ENCODE data around the gene POU6F1.

POU6F1 gene

GRCh38 chr12:51197736-51198567, 19.9 kb downstream of the POU6F1 start:
- no peak for TF ChIP-seq ZNF274 (IDR thresholded peaks at IDR 0.05; ENCODE audit: low read depth, low read length)
- no peak overlapping the region for H3K4me3 ChIP-seq (ENCODE audit: low read length)

- TF ChIP-seq ZNF274 (IDR thresholded peaks at IDR 0.05; ENCODE audit: low read depth, low read length) = no peak
- no peak overlapping the region for H3K4me3 ChIP-seq (ENCODE audit: low read length)
Measured at GRCh38 chr12:51196547-51196946, 21.3 kb downstream of the POU6F1 start.

- TF ChIP-seq ZNF274 (IDR thresholded peaks at IDR 0.05; ENCODE audit: low read depth, low read length) = no peak
- H3K4me3 ChIP-seq (ENCODE audit: low read length) = no peak overlapping the region
Measured at GRCh38 chr12:51195841-51196240, 22.0 kb downstream of the POU6F1 start.

GRCh38 chr12:51192284-51192671, 25.6 kb downstream of the POU6F1 start:
- TF ChIP-seq ZNF274 (IDR thresholded peaks at IDR 0.05; ENCODE audit: low read depth, low read length) = no peak
- H3K4me3 ChIP-seq (ENCODE audit: low read length) = no peak overlapping the region

- TF ChIP-seq ZNF274 (IDR thresholded peaks at IDR 0.05; ENCODE audit: low read depth, low read length) = no peak
Measured at GRCh38 chr12:51191516-51192283, 26.2 kb downstream of the POU6F1 start.

GRCh38 chr12:51190820-51191219, 27.0 kb downstream of the POU6F1 start:
- no peak for TF ChIP-seq ZNF274 (IDR thresholded peaks at IDR 0.05; ENCODE audit: low read depth, low read length)

More at GRCh38 chr12:51191516-51192283, 26.2 kb downstream of the POU6F1 start:
- no peak overlapping the region for H3K4me3 ChIP-seq (ENCODE audit: low read length)

GRCh38 chr12:51189790-51190355, 28.0 kb downstream of the POU6F1 start:
- TF ChIP-seq ZNF274 (IDR thresholded peaks at IDR 0.05; ENCODE audit: low read depth, low read length) = no peak
- H3K4me3 ChIP-seq (ENCODE audit: low read length) = no peak overlapping the region

More at GRCh38 chr12:51190820-51191219, 27.0 kb downstream of the POU6F1 start:
- H3K4me3 ChIP-seq (ENCODE audit: low read length) = no peak overlapping the region

GRCh38 chr12:51188359-51189051, 29.4 kb downstream of the POU6F1 start:
- no peak for TF ChIP-seq ZNF274 (IDR thresholded peaks at IDR 0.05; ENCODE audit: low read depth, low read length)
- no peak overlapping the region for H3K4me3 ChIP-seq (ENCODE audit: low read length)

GRCh38 chr12:51187370-51187987, 30.4 kb downstream of the POU6F1 start:
- no peak overlapping the region for H3K4me3 ChIP-seq (ENCODE audit: low read length)

GRCh38 chr12:51186465-51187085, 31.3 kb downstream of the POU6F1 start:
- no peak for TF ChIP-seq ZNF274 (IDR thresholded peaks at IDR 0.05; ENCODE audit: low read depth, low read length)
- H3K4me3 ChIP-seq (ENCODE audit: low read length) = no peak overlapping the region

More at GRCh38 chr12:51187370-51187987, 30.4 kb downstream of the POU6F1 start:
- TF ChIP-seq ZNF274 (IDR thresholded peaks at IDR 0.05; ENCODE audit: low read depth, low read length) = no peak

- TF ChIP-seq ZNF274 (IDR thresholded peaks at IDR 0.05; ENCODE audit: low read depth, low read length) = no peak
- no peak overlapping the region for H3K4me3 ChIP-seq (ENCODE audit: low read length)
Measured at GRCh38 chr12:51185171-51185717, 32.6 kb downstream of the POU6F1 start.

GRCh38 chr12:51183816-51184215, 34.0 kb downstream of the POU6F1 start:
- no peak for TF ChIP-seq ZNF274 (IDR thresholded peaks at IDR 0.05; ENCODE audit: low read depth, low read length)
- H3K4me3 ChIP-seq (ENCODE audit: low read length) = no peak overlapping the region

- no peak overlapping the region for H3K4me3 ChIP-seq (ENCODE audit: low read length)
- no peak for TF ChIP-seq ZNF274 (IDR thresholded peaks at IDR 0.05; ENCODE audit: low read depth, low read length)
Measured at GRCh38 chr12:51183349-51183748, 34.5 kb downstream of the POU6F1 start.
